GM10248 (cell line): ENCODE measurements around the gene F13B.

Experiments
- CTCF ChIA-PET: fragments of 300-600 bp; sonication (Branson Sonifier 250); formaldehyde crosslinking; extraction: SDS; loops from one replicate; lab custom pipeline; 2021; ENCODE audit warnings: antibody characterized with exemption; lab: Yijun Ruan, JAX
- POLR2A ChIA-PET: fragments of 350-650 bp; sonication (Branson Sonifier 250); formaldehyde crosslinking; extraction: SDS; loops from one replicate; lab custom pipeline; 2020; ENCODE audit warnings: antibody characterized with exemption; lab: Yijun Ruan, JAX
- DNase-seq: peaks from one replicate; pipeline ENCODE4 v3.0.0; 2012; ENCODE audit errors: extremely low spot score
- TF ChIP-seq, protein P1 (sequence below): IDR thresholded peaks from 2 replicates; pipeline ENCODE4 v1.5.1; 2012; ENCODE audit warnings: mild to moderate bottlenecking, low read depth; ENCODE audit errors: extremely low read depth, missing control alignments, control extremely low read depth

The F13B gene

DNA sequence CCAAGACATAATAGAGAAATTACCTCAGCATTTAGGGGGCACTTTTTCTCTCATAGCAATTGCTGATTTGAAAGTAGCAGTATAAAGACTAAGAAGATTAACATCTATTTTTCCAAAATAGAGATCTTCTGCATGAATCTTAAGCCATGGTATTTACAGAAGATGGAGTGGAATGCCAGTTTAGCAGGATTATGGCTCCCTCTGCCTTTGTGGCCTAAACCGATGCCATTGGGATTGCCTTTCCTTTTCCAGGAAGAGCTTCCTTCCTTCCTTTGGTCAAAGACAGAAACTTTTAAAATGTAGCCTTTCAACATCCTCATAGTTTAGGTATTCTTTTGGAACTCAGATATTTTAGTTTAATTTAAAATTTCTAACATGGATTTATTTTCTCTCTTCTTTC lies 50.3 kb downstream of the F13B start:
- DNase-seq = no peak
- TF ChIP-seq, protein P1, sequence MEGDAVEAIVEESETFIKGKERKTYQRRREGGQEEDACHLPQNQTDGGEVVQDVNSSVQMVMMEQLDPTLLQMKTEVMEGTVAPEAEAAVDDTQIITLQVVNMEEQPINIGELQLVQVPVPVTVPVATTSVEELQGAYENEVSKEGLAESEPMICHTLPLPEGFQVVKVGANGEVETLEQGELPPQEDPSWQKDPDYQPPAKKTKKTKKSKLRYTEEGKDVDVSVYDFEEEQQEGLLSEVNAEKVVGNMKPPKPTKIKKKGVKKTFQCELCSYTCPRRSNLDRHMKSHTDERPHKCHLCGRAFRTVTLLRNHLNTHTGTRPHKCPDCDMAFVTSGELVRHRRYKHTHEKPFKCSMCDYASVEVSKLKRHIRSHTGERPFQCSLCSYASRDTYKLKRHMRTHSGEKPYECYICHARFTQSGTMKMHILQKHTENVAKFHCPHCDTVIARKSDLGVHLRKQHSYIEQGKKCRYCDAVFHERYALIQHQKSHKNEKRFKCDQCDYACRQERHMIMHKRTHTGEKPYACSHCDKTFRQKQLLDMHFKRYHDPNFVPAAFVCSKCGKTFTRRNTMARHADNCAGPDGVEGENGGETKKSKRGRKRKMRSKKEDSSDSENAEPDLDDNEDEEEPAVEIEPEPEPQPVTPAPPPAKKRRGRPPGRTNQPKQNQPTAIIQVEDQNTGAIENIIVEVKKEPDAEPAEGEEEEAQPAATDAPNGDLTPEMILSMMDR = no peak
- POLR2A ChIA-PET = no interaction called here
- CTCF ChIA-PET = interaction anchor here (1.0 kb wide), 1 partner anchor 13 kb away, joined by 3 read pairs; no protein-coding TSS in a partner anchor

DNA sequence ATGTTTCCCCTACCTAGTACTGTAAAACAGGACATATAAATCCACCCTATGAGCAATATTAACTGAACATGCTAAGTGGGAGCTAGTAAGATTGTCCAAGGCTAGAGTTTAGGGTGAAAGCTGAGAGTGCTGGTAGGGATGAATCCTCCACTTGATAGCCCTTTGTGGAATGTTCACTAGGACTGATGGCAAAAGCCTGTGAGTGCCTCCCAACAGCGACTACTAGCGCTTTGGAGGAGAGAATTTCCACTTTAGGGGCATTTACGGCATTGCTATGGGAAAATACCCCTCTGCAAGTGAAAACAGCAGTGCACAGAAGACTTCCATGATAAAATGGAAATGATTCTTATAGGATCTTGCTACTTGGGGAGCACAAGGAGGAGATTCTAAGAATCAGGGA lies 53.8 kb downstream of the F13B start:
- DNase-seq = no peak
- CTCF ChIA-PET = no interaction called here
- TF ChIP-seq, protein P1 = no peak
- POLR2A ChIA-PET = no interaction called here

DNA sequence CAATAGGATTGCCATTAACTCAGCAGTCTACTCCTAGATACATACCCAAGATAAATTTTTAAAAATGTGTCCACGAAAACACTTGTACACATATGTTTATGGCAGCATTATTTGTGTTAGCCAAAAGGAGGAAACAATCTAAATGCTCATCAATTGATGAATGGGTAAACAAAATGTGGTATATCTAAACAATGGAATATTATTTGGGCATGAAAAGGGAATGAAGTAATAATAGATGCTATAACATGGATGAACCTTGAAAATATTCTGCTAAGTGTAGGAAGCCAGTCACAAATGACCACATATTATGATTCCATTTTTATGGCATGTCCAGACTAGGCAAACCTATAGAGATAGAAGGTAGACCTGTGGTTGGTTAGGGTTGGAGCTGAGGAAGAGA lies 55.4 kb downstream of the F13B start:
- ChIA-PET POLR2A (no interaction called here), CTCF (no interaction called here)
- DNase-seq = no peak
- TF ChIP-seq, protein P1 = no peak

- TF ChIP-seq, protein P1 = no peak
- no peak for DNase-seq
- POLR2A ChIA-PET = no interaction called here
- CTCF ChIA-PET = interaction anchor here (1.1 to 1.2 kb wide), 2 partner anchors 9 to 17 kb away, joined by 3 to 4 read pairs; no protein-coding TSS in a partner anchor
These were observed 58.2 kb downstream of the F13B start for GRCh38 chr1:197008861-197009260.

- no peak for DNase-seq
- ChIA-PET CTCF (no interaction called here), POLR2A (no interaction called here)
These were observed 63.9 kb downstream of the F13B start for GRCh38 chr1:197003132-197003531.

DNA sequence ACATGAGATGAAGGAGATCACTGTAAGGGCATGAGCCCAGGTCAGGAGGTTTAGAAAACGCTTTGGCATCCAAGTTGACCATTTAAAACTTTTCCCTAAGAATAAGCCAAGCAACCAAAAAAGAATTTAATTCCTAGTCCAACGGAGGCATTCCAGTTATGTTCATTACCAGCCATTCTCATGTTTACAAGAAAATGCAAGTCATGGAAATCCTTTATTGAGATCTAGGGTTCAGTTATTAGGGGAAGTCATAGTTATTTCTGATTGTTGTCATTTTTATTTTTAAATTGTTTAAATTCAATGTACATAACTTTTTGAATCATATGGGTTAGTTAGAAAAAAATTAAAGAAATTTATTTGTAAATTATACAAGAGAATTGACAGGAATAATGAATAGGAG lies 65.2 kb downstream of the F13B start:
- no peak for DNase-seq
- TF ChIP-seq, protein P1 = no peak
- ChIA-PET CTCF (no interaction called here), POLR2A (no interaction called here)

More at GRCh38 chr1:197003132-197003531, 63.9 kb downstream of the F13B start:
- TF ChIP-seq, protein P1 = no peak

GRCh38 chr1:196997423-196997822 lies 69.6 kb downstream of the F13B start:
- ChIA-PET POLR2A (no interaction called here), CTCF (no interaction called here)
- DNase-seq = no peak
- TF ChIP-seq, protein P1 = no peak
